HG03469 (cell line): Measurements from ENCODE around the gene TCF7.

ENCODE experiments used
- ATAC-seq: cut with Tn5 transposase; IDR thresholded peaks from one replicate; pipeline ENCODE4 v1.9.1; 2021; ENCODE audit warnings: mild to moderate bottlenecking, moderate library complexity, moderate number of reproducible peaks; ENCODE audit not compliant: unreplicated experiment

The TCF7 gene

DNA sequence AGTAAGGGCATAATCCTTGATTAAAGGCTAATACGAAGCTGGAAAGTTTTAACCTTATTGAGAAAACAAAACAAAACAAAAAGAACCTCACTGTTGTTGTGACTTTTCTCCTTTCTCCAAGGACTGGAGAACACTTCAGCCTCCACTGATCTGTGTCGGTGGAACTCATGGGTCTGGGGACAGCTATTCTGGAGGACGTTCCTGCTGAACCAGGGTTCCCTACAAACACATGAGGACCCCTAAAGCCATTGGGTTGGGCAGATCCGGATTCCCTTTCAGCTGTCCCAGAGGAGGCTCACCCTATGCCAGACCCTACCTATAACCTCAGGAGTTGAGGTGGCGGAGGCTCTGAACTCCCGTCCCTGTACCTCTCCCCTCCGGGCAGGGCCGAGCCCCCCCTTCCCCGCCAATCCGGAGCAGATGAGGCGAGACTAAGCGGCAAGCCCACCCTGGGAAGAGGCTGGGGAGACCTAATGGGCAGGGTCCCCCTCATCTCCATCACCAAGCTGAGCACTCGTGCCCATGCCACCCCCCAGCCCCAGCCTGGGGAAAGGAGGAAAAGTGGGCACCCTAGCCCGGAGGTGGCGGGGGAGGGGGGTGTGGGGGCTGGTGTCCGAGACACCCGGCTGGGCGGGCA, 1.6 kb upstream of the TCF7 start:
- no peak for ATAC-seq

DNA sequence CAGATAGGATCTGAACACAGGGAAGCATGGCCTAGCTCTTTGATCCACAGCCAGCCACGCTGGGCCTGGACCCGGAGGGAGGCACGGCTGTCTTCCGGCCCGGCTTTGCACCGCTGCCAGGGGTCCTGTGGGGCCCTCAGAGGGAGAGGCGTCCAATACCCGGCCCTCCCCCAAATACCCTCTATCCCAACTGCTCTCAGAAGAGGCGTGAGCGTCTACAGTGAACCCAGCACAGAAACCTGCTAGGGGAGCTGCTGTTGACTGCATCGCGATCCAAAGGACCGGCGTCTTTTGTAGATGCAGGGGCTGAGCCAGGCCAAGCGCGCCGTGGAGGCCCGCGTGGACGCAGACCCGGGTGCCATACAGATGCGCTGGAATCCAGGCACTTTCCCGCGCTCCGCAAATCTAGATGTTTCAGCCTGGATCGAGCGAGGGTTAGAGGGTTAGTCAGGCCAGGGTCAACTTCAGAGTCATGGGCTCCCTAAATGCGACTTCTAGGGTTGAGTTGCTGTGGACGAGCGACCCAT, 1.1 kb upstream of the TCF7 start:
- no peak for ATAC-seq

DNA sequence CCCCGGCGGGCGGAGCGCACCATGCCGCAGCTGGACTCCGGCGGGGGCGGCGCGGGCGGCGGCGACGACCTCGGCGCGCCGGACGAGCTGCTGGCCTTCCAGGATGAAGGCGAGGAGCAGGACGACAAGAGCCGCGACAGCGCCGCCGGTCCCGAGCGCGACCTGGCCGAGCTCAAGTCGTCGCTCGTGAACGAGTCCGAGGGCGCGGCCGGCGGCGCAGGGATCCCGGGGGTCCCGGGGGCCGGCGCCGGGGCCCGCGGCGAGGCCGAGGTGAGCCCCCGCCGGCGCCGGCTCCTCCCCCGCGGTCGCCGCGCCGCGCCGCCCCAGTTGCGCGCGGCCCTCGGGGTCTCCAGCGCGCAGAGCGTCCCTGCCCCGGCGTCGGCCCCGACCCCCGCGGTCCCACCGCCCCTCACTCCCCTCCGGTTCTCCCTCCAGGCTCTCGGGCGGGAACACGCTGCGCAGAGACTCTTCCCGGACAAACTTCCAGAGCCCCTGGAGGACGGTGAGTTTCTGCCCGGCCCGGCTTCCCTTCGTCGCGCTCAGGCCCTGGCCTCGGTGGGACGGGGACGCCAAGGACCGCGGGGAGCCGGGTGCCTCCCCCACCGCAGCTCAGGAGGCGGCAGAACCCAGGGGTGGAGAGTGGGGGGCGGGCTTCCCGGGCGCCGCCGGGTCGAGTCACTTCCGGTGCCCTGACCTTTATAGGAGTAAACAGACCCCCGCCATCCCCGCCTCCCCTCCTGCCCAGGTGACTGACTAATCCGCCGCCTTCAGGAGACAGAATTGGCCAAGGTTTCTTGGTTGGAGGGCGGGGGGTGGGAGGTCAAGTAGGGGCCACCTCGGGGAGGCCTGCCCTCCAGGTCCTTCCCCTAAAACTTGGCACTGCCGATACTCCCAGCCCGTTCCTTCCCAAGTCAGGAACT, 665 bp downstream of the TCF7 start:
- no peak for ATAC-seq

DNA sequence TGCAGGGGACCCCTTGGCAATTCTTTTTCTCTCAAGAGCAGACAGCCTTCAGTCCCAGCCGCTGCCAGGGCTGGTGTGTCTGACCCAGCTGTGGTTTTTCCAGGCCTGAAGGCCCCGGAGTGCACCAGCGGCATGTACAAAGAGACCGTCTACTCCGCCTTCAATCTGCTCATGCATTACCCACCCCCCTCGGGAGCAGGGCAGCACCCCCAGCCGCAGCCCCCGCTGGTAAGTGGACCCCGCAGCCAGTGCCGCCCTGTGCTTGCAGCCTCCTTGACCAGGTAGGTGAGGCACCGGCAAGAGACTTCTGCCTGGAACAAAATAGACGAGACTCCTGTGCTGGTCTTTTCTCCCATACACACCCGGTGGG, 1.3 kb downstream of the TCF7 start:
- no peak for ATAC-seq

DNA sequence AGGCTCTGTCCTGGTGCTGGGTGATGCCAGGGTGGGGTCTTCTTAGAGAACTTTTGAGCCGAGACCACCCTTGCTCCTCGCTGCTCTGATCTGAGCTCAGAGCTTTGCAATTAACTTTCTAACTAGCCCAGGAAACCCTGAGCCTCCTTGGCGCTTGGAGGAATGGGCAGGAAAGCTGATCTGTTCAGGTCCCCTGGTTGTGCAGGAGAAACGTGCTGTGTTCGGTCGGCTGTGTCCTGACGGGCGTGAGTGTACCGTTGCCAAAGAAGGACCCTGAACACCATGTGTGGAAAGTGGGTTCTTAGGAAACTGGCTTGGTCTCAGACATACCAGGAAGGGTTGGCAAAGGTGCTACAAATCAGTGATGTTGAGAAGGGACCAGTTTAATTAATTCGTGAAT, 1.8 kb downstream of the TCF7 start:
- ATAC-seq = no peak

DNA sequence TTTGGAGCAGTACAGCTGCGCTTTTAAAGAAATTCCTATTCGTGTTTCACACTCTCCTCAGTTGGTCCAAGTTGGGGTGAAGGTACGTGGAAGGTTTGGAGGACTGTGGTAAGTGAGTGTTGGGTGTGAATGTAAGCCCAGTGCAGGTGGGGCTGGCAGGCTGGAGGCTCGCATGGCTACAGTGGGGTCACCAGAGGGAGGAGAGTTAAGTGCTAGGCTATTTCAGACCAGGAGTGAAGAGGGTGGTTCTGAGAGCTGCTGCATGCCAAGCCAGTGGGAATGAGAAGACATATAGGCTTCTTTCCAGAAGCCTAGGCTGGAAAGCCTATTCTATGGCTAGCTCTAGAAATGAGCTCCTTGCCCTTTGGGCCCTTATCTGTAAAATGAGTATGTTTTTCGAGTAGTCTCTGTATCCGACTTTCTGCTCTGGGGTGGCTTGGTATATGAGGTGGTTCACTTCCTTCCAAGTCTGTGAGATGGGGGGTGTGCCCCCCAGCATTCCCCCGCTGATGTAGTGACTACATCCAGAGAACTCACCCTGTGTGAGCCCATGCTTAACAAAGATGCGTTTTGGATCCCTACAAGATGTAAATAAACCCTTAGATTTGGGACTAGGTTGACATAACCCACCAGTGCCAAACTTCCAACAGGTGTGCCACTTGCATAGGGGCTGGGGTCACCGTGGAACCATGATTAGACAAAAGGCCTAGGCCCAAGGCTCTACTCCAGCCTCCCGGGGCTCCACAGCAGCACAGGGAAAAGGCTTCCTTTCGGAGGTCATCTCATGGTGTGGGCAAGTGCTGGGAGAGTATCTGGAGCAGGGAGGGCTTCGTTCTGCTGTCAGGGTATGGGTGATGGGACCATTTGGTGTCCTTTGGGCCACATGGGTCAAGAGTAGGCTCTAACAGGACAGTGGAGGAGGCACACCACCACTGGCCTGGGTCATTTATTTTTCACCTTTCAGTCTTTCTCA, 2.6 kb downstream of the TCF7 start:
- no peak for ATAC-seq

DNA sequence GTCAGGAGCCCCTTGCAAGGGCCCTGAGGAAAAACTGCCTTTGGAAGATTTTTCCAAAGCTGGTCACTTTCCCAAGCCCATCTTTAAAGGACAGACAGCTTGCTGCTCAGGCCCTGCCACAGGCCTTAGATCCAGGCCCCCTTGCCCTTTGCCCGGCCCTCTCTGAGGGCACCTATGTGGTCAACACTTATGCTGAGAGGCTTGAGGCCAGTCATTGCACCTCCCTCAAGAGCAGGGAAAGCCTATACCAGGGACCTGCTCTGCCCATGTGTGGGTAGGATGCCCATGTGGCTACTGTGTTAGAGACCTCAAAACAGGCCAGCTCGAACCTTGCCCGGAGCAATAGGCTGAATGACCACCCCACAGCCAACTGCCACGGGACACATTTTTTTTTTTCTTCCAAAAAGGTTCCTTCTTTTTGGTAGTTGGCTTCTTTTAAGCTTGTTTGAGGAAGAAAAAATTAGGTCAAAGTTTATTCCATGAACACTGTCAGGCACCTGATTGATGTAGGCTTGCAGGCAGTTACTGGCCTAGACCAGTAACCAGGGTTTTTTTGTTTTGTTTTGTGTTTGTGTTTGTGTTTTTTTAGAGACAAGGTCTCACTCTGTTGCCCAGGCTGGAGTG, 3.8 kb downstream of the TCF7 start:
- ATAC-seq = no peak

DNA sequence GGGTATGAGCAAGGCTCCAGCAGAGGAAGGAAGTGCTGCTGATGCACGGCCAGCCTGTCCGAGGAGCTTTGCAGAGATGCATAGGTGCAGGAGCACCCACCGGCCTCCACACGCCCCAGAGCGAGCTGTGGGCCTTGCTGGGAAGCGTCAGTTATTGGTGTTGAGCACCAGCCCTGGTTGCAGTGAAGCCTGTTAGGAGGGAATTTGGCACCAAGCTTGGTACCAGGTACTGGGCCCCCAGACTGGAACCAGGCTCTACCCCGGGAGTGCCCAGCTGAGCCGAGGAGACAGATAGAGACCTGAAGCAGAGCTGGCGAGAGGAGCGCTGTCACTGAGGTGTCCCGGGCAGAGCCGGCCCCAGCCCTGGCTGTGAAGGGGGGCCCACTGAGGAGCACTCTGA, 5.2 kb downstream of the TCF7 start:
- ATAC-seq = no peak

DNA sequence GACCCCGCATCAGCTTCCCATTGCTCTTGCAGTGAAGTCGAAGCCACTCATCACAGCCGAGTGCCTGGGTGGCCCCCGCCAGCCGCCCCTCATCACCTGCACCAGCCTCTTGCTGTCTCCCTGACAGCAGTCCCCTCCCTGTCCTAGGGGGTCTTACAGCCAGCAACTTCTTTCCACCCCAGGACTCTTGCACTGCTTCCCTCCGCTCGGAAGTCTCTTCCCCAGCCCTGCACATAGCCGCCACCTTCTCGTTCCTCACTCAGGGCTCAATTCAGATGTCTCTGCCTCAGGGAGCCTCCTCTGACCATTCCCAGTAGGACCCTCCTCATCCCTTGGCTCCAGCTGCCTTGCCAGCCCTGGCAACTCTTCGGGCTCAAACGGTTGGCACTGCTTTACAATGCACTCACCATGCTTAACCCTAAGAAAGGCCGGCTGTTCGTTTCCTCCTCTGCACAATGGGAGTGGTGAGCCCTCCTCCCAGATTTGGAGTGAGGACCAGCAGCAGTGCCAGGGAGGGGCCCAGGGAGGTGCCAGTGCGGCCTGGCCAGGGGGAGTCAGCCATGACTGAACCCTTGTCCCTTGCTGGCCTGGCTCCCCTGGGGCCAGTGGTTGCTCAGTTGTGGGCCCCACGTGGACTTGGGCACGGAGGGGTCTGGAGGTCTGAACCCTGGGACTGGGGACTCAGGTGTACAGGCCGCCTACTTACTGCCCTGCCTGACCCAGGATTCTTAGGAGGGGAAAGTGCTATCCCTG, 6.1 kb downstream of the TCF7 start:
- no peak for ATAC-seq

DNA sequence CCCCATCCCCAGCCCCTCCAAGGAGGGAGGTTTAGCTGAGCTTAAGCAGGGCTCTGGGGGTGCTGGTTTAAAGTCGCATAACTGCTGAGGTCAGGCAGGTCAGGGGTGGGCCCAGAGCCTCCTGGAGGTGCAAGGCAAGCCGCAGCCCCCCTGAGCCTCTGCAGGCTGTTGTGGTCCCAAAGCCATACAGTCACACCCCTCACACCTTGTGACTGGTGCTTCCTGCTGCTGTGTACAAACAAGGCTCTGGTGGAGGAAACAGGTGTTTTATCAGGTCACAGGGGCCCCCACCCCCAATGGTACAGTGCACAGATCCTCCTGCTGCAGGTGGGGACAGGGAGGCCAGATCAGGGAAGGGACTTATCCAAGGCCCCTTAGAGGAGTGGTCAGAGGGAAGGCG, 8.0 kb downstream of the TCF7 start:
- ATAC-seq = no peak

DNA sequence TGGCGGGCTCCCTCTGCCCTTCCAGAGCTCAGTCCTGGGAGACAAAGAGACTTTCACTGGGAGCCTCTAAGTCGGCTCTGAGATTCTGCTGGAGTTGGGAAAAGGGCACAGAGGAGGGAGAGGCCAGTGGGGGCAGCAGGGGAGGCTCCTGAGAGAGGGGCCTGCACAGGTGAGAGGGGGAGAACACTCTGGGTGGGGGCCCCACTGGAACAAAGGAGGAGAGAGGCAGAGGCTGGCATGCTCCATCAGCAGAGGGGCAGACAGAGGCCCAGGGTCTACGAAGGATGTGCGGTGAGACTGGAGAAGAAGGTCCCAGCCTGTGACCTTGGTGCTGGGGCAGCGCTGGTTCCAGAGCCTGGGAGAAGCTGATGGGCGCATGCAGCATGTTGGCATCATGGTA, 8.9 kb downstream of the TCF7 start:
- no peak for ATAC-seq

DNA sequence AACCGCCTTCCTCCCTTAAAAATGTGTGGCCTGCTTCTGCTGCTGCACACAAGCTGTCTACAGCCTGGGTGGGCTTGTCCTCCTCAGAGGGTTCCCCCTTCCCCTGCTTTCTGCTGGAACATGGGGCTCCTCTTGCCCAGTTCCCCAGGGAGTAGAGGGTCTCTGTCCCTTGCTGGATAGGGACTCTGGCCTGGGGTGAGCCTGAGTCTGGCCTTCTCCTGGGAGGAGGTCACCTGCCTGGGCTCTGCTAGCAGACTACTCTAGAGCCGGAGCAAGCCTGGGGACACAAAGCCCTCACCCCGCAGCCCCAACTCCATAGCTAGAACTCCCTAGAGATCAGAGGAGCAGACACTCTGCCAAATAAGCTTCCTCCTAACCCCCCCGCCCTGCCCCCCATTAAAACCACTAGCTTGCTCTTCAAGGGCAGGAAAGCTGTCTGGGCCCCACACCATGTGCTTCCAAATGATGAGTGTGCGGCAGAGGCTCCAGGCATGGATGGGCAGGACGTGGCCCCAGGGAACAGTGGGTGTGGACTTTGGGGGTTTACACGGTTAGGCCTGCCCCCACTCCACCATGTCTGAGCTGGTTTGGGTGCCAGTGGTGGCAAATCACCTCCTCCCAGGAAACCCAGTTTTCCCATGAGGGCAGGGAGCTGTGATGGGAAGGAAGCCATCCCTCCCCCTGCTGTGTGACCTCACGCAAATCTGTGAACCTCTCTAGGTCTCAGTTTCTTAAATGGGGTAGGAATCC, 10.0 kb downstream of the TCF7 start:
- ATAC-seq = no peak

DNA sequence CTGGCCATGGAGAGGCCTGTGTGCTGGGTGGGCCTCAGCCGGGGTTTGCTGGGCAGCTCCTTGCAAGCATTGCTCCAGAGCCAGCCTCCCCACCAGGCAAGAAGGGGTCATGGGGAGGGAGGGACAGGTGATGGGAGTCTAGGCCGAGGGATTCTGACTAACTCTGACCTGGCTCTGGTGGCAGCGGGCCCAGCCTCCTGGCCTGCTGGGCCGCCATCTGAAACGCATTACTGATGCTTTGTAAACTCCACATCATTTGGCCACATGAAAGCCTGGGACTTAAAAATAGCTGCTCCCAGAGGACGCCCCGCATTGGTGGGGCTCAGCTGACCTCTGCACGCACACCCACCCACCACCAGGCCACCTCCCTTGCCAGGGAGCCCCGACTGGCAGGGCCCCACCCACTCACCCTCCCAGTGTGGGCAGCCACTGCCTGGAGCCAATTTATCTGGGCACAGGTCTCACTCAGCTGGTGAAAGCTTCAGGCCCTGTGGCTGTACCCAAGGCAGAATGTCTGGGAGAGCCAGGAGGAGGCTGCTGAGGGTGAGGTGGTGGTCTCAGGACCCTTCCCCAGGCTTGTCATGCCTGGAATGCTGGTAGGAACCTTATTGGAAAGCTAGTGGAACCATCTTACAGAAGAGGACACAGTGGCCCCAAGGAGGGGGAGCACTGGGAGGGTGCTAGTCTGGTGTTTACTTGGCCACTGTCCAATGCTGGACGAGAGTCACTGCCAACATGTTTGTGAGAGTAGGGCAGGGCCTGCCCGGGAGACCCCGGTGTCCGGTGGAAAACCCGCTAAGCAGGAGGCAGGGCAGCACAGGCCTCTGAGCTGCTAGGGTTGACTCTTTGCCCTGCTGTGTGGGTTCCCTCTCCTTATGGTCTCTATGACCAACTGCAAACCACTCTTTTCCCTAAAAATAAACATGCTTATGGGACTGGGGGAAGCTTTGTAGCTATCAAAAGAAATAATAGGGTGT, 10.8 kb downstream of the TCF7 start:
- ATAC-seq = no peak

DNA sequence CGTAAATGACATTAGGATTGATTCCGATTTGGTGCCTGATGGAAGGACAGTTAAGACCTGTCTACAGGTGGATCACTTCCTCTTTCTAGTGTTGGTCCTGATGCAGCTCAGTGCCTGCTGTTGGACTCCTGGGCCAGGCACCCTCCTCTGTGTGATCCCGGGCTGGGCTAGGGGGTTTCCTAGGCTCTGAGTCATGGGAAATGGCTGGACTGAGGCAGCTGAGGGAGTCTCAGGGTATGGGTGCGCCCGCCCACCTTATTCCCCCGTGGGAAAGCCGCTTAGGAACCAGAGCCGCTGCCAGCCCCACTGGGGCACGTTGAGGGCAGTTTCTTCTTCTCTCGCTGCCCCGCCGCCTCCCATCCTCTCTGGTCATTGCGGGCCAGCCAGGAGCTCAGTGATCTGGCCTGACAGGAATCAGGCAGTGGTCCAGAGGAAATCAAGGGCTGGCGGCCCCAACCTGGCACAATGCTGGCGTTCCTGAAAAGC, 12.9 kb downstream of the TCF7 start:
- ATAC-seq = no peak

DNA sequence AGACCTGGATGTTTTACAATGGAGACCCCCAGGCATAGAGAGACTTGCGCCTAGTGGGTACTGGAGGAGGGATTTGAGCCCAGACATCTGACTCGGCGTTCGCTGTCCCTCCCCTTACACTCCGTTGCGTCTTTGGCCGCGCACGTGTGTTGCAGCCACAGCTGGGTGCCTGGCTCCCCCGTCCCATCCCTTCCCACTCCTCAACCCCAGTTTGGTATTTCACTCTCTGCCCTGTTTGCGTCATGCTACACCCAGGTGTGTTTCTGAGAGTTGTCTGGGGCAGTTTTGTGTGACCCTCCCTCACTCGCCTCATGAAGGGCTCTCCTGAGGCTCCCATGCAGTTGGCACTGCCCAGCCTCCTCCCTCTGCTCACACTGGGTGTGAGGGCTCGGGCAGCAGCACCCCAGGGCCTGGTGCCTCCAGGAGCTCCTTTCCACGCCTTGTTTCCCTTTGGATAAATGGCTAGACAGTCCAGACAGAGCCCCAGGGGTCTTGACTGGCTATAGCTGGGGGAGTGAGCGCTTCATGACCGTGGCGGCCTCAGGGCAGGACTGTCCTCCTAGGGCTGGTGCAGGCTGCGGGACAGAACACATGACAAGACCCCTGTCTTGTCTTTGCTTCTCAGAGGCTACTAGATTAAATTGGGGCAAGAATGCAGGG, 13.6 kb downstream of the TCF7 start:
- no peak for ATAC-seq

DNA sequence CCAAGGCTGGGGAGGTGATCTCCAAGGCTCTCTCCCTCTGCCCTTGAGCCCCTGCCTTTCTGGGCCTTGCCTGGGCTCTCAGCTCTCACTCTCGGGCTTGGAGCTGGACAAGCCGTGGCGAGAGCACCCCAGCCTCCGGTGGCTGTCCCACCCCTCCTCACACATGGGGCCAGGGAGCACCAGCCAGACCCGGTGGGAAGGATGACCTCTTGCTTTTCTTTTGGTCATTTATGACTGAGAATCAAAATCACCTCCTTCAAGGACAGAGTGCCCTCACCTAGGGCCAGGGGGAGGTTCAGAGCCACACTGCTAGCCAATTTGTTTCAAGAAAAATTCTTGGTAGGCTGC, 14.1 kb downstream of the TCF7 start:
- no peak for ATAC-seq

DNA sequence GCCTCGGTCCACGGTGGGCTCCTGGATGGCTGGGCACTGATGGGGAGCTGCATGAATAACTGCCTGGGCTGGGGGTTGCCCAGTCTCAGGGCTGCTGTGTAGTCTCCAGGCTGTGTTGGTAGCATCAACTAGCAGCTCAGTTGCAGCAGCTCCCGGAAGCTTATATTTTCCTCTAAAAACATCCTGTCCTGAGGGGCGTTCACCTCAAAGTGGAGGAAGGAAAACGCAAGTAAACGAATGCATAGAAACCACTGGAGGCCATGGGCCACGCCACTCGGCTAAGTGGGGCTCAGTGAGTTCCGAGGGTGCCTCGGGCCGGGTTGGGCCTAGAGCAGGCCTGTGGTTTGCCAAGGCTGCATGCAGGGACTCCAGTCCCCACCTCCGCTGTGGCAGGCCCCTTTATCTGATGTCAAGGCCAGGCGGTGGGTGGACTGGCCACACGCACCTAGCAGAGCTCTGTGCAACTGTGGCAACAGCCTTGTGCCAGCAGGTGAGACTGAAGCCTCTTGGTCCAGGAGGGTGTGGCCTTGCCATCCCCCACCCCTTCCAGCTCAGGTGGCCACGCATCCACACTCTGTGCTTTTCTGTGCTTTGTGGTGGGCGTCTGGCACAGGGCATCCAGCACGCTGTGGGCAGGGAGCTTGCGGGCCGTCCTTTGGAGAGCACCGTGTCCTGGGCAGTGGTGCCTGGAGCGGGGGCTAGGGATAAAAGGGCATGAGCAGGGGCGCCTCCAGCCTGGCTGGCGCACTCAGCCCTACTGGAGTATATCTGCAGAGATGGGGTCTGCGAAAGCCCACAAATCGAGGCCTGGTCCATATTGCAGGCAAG, 15.1 kb downstream of the TCF7 start:
- no peak for ATAC-seq
